ENCODE measurements around the gene CAMK2G.
"Not testable (repeated sequence)": the region's sequence is repeated elsewhere in the genome, so short reads cannot be mapped to it uniquely, and the experiment has no call there.

CAMK2G gene

DNA sequence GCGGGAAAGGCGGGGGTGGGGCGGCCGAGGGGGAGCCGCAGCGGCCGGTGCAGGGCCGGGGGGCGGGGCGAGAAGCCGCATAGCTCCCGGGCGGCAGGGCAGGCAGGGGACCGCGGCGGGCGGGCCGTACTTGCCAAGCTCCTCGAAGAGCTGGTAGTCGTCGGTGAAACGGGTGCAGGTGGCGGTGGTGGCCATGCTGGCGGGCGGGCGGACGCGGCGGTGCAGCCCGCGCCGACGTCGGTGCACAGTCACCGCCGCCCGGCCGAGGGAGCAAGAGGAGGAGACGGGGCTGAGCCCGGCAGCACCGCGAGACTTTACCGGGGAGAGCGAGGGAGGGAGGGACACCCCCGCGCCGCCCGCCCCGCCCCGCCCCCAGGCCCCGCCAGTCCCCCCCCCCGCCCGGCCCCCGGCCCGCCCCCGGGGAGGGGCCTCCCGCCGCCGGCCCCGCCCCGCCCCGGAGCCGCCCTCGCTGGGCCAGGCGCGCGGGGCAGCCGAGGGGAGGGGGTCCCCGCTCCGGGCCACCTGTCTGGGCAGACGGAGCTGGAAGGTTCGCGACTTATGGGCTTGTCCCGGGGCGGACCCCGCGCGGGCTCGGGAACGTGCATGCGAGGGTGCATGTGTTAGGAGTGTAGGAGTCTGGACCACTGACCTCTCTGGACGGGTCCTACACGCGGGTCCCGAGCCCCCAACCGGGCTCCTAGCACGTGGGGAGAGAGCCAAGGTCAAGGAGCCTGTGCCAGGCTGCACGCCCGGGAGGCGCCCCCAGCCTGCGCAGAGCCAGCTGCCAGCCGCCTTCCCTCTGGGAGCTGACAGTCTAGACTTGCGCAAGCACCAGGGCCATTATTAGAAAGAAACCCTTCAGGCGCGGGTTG is at the start of gene CAMK2G:
Gene CAMK2G (minus strand): TSS at position 289 of the 872 bp plus-strand sequence. CDS start 94 bp downstream, at position 195.
- peak; percentile 85 for DNase-seq

DNA sequence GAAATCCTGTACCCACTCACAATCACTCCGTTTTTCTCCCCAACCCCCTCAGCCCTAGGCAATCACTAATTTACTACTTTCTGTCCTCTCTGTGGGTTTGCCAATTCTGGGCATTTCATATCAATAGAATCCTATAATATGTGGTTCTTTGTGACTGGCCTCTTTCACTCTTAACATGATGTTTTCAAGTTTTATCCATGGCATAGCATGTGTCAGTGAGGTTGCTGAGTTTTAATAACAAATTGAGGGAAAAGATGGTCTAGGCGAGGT is 48.4 kb upstream of the CAMK2G start:
- no peak for DNase-seq

DNA sequence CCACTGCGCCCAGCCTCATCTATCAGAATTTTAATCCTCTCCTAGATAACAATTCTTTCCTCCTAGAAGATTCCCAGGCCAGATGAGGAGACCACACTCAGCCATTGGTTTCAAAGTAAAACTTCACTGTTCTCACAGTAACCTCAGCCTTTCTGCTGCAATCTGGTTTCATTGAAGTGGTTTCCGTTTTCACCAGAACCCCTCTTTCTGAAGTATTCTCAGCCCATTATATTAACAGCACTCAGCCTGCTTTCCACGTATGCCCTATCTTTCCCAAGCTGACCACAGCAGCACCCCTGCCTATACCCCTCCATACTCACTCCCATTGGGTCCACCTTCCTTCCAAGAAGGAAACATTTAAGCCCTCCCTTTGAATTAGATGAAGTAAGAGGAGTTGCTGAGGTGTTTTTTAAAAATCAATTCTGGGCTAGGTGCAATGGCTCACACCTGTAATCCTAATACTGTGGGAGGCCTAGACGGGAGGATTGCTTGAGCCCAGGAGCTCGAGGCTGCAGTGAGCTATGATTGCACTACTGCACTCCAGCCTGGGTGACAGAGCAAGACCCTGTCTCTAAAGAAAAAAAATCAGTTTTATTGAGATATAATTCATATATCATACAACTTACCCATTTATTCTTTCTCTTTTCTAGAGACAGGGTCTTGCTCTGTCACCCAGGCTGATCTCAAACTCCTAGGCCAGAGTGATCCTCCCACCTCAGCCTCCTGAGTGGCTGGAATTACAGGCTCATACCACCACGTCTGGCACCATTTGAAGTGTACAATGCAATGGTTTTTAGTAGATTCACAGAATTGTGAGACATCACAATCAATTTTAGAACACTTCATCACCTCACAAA is 47.9 kb upstream of the CAMK2G start:
- no peak for DNase-seq

DNA sequence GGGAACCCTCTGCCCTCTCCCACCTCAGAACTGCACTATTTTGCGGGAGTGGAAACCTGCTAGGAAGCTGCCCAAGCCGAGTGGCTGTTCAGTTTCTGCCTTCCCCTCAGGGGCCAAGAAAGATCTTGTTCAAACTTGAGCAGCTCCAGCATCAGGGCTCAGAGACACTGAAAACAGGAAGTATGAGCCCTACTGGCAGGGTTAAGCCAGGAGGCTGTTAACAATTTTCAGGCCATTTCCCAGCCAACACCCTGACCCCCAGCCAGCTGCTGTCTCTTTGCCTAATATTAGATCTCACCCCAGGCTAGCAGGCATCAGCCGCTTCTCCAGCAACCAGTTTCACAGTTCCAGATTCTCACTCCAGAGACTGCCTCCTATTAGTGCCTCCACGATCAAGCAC is 45.7 kb upstream of the CAMK2G start:
- DNase-seq = no peak

DNA sequence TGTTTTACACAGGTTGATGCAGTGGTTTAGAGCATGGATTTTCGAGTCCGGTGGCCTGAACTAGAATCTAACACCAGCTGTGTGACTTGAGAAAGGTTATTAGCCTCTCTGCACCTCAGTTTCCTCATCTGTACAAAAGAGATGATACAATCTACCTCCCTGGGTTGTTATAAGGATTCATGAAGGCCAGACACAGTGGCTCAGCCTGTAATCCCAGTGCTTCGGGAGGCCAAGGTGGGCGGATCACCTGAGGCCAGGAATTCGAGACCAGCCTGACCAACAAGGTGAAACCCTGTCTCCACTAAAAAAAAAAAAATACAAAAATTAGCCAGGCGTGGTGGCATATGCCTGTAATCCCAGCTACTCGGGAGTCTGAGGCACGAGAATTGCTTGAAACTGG is 45.1 kb upstream of the CAMK2G start:
- DNase-seq = not testable (repeated sequence)

DNA sequence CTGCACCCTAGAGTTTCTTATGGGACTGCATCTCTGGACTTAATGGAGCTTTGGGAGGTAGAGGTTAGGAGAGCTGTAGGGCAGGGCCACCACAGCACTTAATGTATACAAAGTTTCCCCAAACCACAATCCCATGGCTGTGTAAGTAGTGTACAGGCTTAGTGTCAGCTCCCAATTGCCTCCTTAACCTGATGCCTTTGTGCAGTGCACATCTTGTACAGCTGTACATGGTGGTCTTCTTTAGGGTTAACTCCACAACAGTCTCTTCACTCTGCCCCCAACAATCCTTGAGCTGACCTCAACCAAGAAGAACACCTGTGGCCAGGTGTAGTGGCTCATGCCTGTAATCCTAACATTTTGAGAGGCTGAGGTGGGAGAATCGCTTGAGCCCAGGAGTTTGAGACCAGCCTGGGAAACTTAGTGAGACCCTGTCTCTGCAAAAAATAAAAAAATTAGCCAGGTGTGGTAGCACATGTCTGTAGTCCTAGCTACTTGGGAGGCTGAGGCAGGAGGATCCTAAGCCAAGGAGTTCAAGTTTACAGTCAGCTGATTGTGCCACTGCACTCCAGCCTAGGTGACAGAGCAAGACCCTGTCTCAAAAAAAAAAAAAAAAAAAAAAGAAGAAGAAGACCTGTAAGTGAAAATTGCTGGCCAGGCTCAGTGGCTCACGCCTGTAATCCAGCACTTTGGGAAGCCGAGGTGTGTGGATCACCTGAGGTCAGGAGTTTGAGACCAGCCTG is 43.4 kb upstream of the CAMK2G start:
- no peak for DNase-seq

DNA sequence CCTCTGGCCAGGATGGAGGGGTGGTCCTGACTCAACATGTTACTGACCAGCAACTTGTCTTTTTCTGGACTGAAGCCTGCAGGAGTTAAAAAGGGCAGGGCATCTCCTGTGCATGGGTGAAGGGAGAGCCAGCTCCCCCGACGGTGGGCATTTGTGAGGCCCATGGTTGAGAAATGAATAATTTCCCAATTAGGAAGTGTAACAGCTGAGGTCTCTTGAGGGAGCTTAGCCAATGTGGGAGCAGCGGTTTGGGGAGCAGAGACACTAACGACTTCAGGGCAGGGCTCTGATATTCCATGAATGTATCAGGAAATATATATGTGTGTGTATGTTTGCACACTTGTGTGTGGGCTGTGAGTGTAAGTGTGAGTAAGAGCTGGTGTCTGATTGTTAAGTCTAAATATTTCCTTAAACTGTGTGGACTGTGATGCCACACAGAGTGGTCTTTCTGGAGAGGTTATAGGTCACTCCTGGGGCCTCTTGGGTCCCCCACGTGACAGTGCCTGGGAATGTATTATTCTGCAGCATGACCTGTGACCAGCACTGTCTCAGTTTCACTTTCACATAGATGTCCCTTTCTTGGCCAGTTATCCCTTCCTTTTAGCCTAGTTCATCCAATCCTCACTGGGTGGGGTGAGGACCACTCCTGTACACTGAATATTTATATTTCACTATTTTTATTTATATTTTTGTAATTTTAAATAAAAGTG is 42.6 kb upstream of the CAMK2G start:
- DNase-seq = no peak

DNA sequence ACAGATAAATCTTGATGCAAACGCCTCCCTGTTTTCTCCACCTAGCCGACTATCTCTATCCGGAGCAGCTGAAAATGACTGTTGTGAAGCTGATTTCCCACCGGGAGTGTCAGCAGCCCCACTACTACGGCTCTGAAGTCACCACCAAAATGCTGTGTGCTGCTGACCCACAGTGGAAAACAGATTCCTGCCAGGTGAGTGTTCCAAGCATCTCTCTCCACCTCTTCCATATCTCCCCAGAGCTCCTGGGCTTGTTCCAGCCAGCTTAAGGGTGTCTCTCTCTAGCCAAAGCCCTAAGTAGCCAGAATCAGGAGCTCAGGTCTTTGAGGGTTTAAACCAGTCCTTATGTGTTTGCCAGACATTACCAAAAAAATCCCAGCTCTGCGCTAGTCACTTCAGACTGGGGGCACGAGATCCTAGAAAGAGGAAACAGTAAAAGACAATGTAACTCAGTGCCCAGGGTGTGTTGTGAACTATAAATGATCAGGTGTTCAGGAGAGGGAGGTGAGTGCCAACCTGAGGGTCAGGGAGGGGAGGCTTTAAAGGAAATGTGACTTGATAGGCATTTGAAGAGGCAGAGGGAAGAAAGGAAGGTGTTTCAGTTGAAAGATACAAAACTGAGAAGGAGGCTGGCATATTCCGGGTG is 41.0 kb upstream of the CAMK2G start:
- DNase-seq = no peak

DNA sequence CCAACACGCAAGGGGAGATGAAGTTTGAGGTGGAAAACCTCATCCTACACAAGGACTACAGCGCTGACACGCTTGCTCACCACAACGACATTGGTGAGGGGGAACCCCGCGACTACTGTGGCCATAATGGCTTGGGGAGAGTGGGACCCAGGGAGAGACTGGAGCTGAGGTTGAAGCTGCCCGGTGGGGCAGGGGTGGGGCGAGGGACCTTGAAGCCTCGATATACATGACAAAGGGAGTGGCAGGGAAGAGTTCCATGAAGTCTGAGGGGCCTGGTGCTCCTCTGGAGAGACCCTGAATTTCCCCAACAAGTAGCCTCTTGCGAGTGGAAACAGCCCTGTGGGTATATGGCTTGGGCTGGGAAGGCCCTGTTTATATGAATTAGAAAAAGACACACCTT is 39.7 kb upstream of the CAMK2G start:
- DNase-seq = no peak

DNA sequence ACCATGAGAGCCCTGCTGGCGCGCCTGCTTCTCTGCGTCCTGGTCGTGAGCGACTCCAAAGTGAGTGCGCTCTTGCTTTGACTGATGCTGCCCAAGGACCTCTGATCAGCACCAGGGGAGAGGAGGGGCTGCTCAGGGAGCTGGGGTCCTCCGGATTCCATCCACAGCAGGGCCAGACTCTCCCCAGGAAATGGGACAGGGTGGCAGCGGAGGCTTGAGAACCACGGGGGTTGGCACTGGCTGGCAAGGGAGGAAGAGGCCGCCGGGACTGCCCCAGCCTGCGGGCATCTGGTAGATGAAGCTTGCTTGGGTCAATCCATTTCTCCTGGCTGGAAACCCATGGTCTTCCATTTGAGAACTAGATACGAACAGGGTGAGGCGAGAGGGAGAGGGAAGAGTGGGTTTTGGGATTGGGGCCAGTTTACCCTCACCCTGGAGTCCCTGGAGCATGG is 37.2 kb upstream of the CAMK2G start:
- no peak for DNase-seq

DNA sequence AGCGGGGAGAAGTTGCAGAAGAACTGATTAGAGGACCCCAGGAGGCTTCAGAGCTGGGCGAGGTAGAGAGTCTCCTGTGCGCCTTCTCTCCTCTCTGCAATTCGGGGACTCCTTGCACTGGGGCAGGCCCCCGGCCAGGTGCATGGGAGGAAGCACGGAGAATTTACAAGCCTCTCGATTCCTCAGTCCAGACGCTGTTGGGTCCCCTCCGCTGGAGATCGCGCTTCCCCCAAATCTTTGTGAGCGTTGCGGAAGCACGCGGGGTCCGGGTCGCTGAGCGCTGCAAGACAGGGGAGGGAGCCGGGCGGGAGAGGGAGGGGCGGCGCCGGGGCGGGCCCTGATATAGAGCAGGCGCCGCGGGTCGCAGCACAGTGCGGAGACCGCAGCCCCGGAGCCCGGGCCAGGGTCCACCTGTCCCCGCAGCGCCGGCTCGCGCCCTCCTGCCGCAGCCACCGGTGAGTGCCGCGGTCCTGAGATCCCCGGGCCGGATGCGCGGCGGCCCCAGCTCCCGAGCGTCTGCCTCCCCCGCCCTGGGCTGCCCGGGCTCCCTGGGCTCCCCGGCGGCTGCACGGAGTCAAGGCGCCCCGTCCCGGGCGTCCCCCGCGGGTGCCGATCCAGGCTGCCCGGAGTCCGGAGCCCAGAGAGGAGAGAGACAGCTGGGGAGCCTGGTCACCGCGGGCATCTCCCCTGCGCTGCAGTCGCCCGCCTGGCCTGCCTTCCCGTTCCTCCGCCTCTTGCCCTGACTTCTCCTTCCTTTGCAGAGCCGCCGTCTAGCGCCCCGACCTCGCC is 36.6 kb upstream of the CAMK2G start, which contains the start of gene PLAU:
Gene PLAU (plus strand): TSS at position 369 of the 789 bp plus-strand sequence. CDS start 424 bp downstream, outside the sequence.
- DNase-seq = peak; percentile 56

DNA sequence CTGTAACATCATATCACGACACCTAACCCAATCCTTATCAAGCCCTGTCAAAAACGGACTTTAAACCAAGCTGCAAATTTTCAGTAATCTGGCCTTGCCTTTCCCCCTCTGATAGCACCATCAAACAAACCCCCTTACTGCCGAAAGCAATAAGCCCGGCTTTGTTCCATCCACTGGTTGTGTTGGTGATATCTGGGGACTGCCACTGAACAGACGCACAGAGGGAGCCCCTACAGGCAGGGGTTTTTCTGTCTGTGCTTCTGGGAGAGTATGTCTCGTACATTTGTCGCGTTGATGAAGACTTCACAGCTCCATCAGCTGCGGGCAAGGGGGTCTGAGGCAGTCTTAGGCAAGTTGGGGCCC is 36.0 kb upstream of the CAMK2G start:
- DNase-seq = no peak

DNA sequence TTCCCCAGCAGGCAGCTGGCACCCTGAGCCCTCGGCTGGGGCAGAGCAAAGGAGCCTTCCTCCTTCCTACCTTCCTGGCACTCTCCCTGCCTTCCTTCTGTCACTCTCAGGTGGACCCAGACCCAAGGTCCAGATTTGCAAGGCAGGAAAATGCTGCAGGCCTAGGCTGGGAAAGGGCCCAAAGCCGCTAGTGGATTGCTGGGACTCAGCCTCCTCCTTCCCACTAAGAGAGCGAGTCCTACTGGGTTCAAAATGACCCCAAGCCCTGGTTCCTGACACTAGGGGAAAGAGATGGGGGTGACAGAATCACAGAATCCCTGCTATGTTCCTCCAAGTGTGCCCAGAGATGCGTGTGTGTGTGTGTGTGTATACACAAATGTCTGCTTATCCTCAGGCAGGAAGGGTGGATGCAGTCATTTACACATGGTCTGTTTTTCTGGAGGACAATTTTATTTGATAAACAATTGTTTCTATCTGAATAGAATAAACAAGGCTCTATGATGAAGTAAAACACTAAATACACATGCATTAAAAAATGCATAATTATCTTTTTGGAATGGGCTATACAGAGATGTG is 35.3 kb upstream of the CAMK2G start:
- DNase-seq = no peak

DNA sequence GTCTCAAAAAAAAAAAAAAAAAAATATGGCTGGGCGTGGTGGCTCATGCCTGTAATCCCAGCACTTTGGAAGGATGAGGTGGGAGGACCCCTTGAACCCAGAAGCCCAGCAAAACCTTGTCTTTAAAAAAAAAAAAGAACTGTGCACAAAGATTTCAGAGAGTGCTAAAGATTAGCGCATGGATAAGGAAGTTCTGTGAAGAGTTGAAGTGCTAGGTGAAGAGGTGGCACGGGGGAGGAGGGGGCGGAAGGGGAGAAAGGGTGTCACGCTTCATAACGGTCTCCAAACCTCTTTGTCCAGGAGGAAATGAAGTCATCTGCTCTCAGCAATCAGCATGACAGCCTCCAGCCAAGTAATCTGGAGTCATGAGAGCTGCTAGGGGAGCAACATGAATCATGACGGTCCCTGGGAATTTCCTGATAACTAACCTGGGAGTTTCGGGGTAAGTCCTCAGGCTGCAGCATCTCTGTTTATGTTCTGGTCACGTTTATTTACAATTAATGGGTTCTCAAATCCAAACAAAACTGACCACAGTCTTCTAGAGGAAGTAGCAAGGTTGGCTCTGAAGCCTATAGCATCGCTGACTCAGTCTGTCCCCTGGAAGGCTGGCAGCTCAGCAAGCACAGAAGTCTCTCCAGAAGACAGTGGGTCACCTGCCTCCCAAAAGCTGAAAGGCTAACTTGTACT is 34.6 kb upstream of the CAMK2G start:
- DNase-seq = peak; percentile 100

DNA sequence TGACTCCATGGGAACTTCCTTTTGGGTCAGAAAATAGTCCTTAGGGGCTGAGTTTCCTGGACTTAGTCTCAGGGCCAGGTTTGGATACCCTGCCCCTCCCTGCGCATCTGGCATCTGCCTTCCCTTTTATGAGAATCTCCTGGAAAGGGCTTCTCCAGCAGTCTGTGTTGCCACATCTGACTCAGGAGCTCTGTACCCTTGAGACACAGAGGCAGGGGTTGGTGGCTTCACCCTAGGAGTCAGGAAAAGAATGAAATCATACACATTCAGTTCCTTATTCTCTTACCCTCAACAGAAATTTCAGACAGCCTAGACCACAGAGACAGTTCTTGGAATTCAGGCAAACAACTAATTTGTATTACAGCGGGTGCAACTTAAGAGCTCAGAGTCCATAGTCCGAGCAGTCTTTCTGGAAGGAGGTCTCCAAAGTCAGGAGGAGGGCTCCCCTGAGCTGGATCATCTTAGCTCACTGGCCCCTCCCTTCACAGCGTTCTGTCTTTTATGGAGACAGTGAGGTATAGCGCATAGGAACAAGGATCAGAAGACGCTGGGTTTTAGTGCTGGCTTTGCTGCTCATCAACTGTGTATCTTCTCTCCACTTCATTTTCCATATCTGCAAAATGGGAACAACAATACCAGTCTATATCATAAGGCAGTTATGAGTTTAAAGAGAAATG is 33.6 kb upstream of the CAMK2G start:
- DNase-seq = peak; percentile 66

DNA sequence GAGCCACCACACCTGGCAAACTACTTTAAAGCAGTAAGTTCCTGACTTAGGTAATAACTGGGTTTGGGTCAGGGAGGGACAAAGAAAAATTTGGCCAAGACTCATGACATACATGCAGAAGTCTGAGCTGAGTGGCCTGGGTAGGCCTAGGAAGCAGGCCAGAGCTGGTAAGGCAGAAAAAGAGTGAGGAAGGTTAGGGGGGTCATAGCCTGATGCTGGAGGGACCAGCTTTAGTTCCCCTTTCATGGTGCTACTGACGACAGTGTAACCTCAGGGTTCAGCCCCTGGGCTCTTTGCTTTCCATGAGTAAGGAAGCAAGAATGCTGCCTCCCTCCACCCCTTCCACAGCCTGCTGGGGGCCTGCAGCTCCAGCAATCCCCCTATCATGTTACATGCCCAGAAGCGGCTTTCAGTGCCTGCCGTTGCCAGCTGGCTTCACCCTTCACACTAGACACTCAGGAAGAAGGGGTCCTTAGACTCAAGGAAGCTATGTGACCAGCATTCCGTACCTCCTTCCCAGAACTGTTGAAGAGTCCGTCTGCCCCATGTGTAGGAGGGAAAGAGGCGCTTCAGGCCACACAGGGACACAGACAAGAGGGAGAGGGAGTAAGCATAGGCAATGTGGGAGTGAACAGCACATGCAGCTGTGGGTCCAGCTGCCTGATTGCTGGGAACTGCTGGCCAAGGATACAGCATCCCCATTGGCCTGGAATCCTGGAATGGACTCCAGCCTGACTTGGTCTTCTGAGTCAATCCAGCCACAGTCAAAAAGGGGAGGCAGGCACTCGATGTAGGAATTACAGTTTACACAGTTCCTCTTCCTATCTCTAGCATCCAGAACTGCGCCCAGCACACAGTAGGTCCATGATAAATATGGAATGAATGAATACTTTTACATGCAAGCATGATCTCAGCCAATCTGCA is 32.4 kb upstream of the CAMK2G start:
- peak; percentile 100 for DNase-seq

DNA sequence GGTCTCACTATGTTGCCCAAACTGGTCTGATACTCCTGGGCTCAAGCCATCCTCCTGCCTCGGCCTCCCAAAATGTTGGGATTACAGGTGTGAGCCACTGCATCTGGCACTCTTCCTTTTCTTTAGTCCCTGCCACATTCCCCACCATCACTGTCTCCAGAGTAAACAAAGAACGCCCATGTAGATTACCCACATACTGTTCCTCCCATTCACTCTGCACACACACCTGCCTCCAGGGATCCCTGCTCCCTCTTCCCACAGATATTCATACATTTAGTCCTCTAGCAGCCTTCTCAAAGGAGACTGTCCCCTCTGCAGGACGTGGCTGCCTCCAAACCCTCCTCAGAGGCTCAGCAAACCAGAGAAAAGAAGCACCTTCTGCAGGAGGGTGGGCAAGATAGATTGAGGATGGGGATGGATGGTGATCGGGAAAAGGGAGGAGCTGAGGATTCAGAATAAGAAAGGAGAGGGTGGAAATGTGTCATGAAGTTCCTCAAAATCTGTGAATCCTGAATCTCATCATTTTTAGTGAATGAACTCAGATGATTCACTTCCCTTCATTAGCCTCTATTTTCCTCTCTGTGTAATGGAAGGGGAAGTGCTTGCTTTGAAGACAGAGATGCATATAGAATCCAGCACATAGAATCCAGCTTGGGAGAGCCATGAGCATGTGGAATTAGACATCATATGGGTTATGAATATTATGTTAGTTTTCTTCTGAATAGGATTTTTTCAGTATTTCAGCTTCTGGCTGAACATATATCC is 31.1 kb upstream of the CAMK2G start:
- no peak for DNase-seq

DNA sequence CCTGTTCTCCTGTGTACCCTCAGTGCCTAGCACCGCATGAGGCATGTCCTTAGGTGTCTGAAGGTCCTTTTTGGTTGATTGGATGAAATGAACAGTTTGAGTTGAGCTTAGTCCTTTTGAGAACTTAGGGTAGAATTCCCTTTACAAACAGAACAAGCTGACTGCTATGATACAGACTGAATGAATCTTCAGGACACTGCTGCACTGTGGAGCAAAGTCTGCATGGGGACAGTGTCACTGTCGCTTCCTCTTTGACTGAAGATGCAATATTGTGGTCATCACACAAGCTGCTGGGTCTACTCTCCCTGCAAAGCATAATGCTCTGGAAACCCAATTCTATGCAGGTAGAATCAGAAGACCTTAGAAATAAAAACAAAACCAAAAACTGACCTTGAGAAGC is 28.0 kb upstream of the CAMK2G start:
- no peak for DNase-seq

All from EL (cell line).